Stomach (tissue), 19 donors: Measurements from ENCODE around the gene DHTKD1. TPM values are rescaled to one million over a fixed set of nuclear protein-coding genes. Genes with fewer than 3 reads are reported as not detected.

Source experiments
- DNase-seq, 2 donors: peaks; one replicate each; pipeline versions ENCODE4 v3.0.0 to v3.0.0-alpha.2; 2013 to 2019
- H3K27ac ChIP-seq, 5 donors: fragments of 200-600 bp in 4 of 5; sonication (generic) in 4 of 5; one replicate each; pipeline ENCODE4 v1.5.1; 2013 to 2019; ENCODE audit warnings: mild to moderate bottlenecking in 1 of 5, moderate library complexity in 1 of 5
- H3K27me3 ChIP-seq, 3 donors: fragments of 200-600 bp; sonication (generic); one replicate each; pipeline ENCODE4 v1.5.1; 2017 to 2019; ENCODE audit warnings: mixed run types in 1 of 3
- H3K36me3 ChIP-seq, 4 donors: fragments of 200-600 bp; sonication (generic); 1 replicate in 3 of 4; 2 replicates in 1 of 4; pipeline ENCODE4 v1.5.1; 2016 to 2019
- H3K4me1 ChIP-seq, 4 donors: fragments of 200-600 bp; sonication (generic); one replicate each; pipeline ENCODE4 v1.5.1; 2016 to 2019
- H3K4me3 ChIP-seq, 4 donors: fragments of 200-600 bp; sonication (generic) in 3 of 4; one replicate each; pipeline ENCODE4 v1.5.1; 2016 to 2019; ENCODE audit warnings: mild to moderate bottlenecking in 1 of 4
- H3K9me3 ChIP-seq, 4 donors: fragments of 200-600 bp; sonication (generic); one replicate each; pipeline ENCODE4 v1.5.1; 2016 to 2019
- EP300 ChIP-seq: sonication (generic); formaldehyde crosslinking; IDR thresholded peaks from one replicate; pipeline ENCODE4 v1.6.1; 2017; ENCODE audit warnings: antibody characterized with exemption
- POLR2A ChIP-seq, 4 donors: fragments of 450-650 bp; IDR thresholded peaks; one replicate each; pipeline ENCODE4 v1.6.1; 2016; ENCODE audit warnings: antibody characterized with exemption in 4 of 4, control low read depth in 2 of 4, mild to moderate bottlenecking in 1 of 4, moderate library complexity in 1 of 4
- POLR2AphosphoS5 ChIP-seq, 3 donors: sonication (generic); formaldehyde crosslinking; IDR thresholded peaks; one replicate each; pipeline ENCODE4 v1.6.1; 2016; ENCODE audit warnings: antibody characterized with exemption in 3 of 3
- whole genome bisulfite sequencing, 5 donors: extraction: QIAGEN DNeasy Blood & Tissue Kit in 3 of 5; methylation state at CpG; one replicate each; pipeline versions ENCODE4 v1.1.5 to v1.1.7; 2013 to 2018; 5-methylcytosine and 5-hydroxymethylcytosine counted together
- intact Hi-C: fragments of 100-400 bp; cut with DNase I; formaldehyde crosslinking; loops from one replicate; pipeline ENCODE4 v1.15.1; 2023; ENCODE audit warnings: low total_unique reads
- long read RNA-seq, 10 donors: transcript quantifications; one replicate each; lab custom pipeline, GENCODE V29; 2026
- polyA plus RNA-seq, 3 donors: library from polyadenylated mRNA; stranded (reverse); fragments of 200-250 nt; gene quantifications; one replicate each; pipeline ENCODE4 v1.2.3, GENCODE V29; 2013
- total RNA-seq, 5 donors: library from RNA; depleted of rRNA; stranded (reverse); fragments of >200 nt; gene quantifications; one replicate each; pipeline versions ENCODE4 v1.1.0 to v1.2.3, GENCODE V29; 2014 to 2016
- TF ChIP-seq, protein P1 (sequence below), 7 experiments: fragments of 450-650 bp in 4 of 7; fragments of 200-600 bp in 3 of 7; sonication (generic) in 3 of 7; IDR thresholded peaks; one replicate each; pipeline ENCODE4 v1.5.1; 2016 to 2019; ENCODE audit warnings: antibody characterized with exemption in 7 of 7, control low read depth in 2 of 7, mild to moderate bottlenecking in 1 of 7
- donor health status: healthy with polysubstance abuse.
- donor health status: Bipolar disorder and iron deficiency.
- donor health status: healthy.

DHTKD1 gene, protein sequence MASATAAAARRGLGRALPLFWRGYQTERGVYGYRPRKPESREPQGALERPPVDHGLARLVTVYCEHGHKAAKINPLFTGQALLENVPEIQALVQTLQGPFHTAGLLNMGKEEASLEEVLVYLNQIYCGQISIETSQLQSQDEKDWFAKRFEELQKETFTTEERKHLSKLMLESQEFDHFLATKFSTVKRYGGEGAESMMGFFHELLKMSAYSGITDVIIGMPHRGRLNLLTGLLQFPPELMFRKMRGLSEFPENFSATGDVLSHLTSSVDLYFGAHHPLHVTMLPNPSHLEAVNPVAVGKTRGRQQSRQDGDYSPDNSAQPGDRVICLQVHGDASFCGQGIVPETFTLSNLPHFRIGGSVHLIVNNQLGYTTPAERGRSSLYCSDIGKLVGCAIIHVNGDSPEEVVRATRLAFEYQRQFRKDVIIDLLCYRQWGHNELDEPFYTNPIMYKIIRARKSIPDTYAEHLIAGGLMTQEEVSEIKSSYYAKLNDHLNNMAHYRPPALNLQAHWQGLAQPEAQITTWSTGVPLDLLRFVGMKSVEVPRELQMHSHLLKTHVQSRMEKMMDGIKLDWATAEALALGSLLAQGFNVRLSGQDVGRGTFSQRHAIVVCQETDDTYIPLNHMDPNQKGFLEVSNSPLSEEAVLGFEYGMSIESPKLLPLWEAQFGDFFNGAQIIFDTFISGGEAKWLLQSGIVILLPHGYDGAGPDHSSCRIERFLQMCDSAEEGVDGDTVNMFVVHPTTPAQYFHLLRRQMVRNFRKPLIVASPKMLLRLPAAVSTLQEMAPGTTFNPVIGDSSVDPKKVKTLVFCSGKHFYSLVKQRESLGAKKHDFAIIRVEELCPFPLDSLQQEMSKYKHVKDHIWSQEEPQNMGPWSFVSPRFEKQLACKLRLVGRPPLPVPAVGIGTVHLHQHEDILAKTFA
- total RNA-seq (10 to 100 TPM in 3 of 5 donors, 1 to 10 TPM in 2; 6.4 to 98.2 (median 19.0) TPM), polyA plus RNA-seq (1 to 10 TPM; 7.1 to 9.8 (median 7.7) TPM)
- long read RNA-seq, donor 1, full-length matches to known transcripts: 2 of 2 reads
- long read RNA-seq, donor 1, partial matches to known transcripts: 0 of 2 reads
- long read RNA-seq, donor 1, other reads (novel, unspliced or antisense): 0 of 2 reads
- long read RNA-seq, donor 2, full-length matches to known transcripts: 2 of 2 reads
- long read RNA-seq, donor 2, partial matches to known transcripts: 0 of 2 reads
- long read RNA-seq, donor 2, other reads (novel, unspliced or antisense): 0 of 2 reads
- long read RNA-seq, donor 3: 0 reads
- long read RNA-seq, donor 4: 0 reads
- long read RNA-seq, donor 5: 0 reads
- long read RNA-seq, donor 6, full-length matches to known transcripts: 5 of 5 reads
- long read RNA-seq, donor 6, partial matches to known transcripts: 0 of 5 reads
- long read RNA-seq, donor 6, other reads (novel, unspliced or antisense): 0 of 5 reads
- long read RNA-seq, donor 7, partial matches to known transcripts: 0 of 1 reads
- long read RNA-seq, donor 7, other reads (novel, unspliced or antisense): 0 of 1 reads
- long read RNA-seq, donor 8, full-length matches to known transcripts: 2 of 2 reads
- long read RNA-seq, donor 8, partial matches to known transcripts: 0 of 2 reads
- long read RNA-seq, donor 8, other reads (novel, unspliced or antisense): 0 of 2 reads
- long read RNA-seq, donor 9, partial matches to known transcripts: 0 of 1 reads
- long read RNA-seq, donor 9, other reads (novel, unspliced or antisense): 0 of 1 reads
- long read RNA-seq, donor 10, full-length matches to known transcripts: 1 of 1 reads
- long read RNA-seq, donor 10, partial matches to known transcripts: 0 of 1 reads
- long read RNA-seq, donor 10, other reads (novel, unspliced or antisense): 0 of 1 reads

DNA sequence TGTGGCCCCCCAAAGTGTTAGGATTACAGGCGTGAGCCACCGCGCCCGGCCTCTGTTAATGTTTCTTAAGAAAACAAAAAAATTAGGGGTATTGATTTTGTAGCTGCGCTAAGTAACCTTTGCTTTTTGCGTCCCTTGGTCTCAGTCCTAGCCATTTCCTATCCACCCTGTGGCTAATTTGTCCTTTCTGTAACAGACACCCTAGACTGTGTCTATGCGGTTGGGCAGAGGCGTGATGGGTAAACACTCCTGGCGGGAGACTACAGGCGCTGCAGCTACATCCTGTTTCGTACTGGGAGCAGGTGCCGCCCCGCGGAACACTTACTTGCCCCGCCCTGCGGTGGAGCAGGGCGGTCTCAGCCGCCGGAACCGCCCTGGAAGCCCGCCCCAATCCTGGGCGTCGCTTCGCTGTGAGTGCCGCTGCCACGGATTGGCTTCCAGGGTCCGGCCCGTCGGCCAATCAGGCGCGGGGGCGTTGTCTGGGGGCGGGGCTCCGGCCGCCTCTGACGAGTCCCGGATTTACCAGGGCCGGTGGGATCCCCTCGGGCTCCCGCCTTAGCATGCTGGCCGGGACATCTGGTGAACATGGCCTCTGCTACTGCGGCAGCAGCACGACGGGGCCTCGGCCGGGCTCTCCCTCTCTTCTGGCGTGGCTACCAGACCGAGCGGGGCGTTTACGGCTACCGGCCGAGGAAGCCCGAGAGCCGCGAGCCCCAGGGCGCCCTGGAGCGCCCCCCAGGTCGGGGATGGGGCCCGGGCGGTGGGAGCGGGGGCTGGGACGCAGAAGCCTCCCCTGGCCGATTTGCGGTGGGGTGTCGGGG lies at the start of gene DHTKD1:
TSS of gene DHTKD1 (plus strand) at position 506 of the 821 bp plus-strand sequence. CDS start at position 586, 80 bp downstream.
- DNase-seq: peak; percentile 99
- TF ChIP-seq POLR2AphosphoS5 (IDR thresholded peaks at IDR 0.05) (peak; percentile 75 to 94 (median 83)), POLR2A (IDR thresholded peaks at IDR 0.05) (no peak), EP300 (no peak)
- TF ChIP-seq, protein P1, sequence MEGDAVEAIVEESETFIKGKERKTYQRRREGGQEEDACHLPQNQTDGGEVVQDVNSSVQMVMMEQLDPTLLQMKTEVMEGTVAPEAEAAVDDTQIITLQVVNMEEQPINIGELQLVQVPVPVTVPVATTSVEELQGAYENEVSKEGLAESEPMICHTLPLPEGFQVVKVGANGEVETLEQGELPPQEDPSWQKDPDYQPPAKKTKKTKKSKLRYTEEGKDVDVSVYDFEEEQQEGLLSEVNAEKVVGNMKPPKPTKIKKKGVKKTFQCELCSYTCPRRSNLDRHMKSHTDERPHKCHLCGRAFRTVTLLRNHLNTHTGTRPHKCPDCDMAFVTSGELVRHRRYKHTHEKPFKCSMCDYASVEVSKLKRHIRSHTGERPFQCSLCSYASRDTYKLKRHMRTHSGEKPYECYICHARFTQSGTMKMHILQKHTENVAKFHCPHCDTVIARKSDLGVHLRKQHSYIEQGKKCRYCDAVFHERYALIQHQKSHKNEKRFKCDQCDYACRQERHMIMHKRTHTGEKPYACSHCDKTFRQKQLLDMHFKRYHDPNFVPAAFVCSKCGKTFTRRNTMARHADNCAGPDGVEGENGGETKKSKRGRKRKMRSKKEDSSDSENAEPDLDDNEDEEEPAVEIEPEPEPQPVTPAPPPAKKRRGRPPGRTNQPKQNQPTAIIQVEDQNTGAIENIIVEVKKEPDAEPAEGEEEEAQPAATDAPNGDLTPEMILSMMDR (IDR thresholded peaks at IDR 0.05): peak in 5 of 7 experiments; percentile 43 to 57 (median 53)
- peak within 1 kb of the TSS; percentile 86 to 97 (median 88) for H3K4me3 ChIP-seq
- no peaks in the 10 kb centered on the region for H3K27me3 ChIP-seq
- H3K4me1 ChIP-seq: peaks cover 0 to 34% (median 23%) of the 10 kb centered on the region in 4 donors
- 1 to 6% (median 4%) methylated on average over 19 to 66 of the region's 66 CpGs for WGBS, 5 donors
- peak within 1 kb of the TSS; percentile 88 to 92 (median 90) for H3K27ac ChIP-seq
- no peaks in the 10 kb centered on the region for H3K9me3 ChIP-seq
- H3K36me3 ChIP-seq: no peaks in the 10 kb centered on the region
- intact Hi-C loops: no loop called here

DNA sequence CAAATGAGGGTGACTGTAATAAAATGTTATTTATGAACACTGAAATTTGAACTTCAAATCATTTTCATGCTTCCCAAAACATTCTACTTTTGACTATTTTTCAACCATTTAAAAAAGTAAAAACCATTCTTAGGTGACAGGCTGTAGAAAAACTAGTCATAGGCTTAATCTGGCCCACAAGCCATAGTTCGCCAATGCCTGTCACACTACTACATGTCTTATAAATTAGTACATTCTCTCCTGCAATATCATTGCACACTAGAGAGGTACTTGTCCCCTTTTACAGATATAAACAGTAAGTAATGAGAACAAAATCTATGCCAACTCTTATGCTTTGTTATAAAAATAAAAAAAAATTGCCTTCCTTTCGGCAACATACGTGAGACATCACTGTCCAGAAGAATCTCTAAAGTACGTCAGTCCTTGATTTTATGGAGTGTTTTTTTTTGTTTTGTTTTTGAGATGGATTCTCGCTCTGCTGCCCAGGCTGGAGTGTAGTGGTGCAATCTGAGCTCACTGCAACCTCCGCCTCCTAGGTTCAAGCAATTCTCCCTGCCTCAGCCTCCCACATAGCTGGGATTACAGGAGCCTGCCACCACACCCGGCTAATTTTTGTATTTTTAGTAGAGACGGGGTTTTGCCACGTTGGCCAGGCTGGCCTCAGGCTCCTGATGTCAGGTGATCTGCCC lies 49.3 kb upstream of the DHTKD1 start:
- no peaks in the 10 kb centered on the region for H3K27me3 ChIP-seq
- intact Hi-C loops: no loop called here
- no peak overlapping the region for H3K4me3 ChIP-seq
- 85 to 94% (median 86%) methylated on average over 9 of the region's 9 CpGs for WGBS, 5 donors
- peaks cover 4 to 12% (median 8%) of the 10 kb centered on the region in 4 donors for H3K36me3 ChIP-seq
- no peak for DNase-seq
- no peak for TF ChIP-seq POLR2A (IDR thresholded peaks at IDR 0.05)
- TF ChIP-seq EP300: no peak
- no peak for TF ChIP-seq POLR2AphosphoS5 (IDR thresholded peaks at IDR 0.05)
- TF ChIP-seq, protein P1 (IDR thresholded peaks at IDR 0.05): no peak
- H3K27ac ChIP-seq: no peak overlapping the region
- H3K4me1 ChIP-seq: peaks cover 4 to 44% (median 28%) of the 10 kb centered on the region in 4 donors
- H3K9me3 ChIP-seq: no peaks in the 10 kb centered on the region

DNA sequence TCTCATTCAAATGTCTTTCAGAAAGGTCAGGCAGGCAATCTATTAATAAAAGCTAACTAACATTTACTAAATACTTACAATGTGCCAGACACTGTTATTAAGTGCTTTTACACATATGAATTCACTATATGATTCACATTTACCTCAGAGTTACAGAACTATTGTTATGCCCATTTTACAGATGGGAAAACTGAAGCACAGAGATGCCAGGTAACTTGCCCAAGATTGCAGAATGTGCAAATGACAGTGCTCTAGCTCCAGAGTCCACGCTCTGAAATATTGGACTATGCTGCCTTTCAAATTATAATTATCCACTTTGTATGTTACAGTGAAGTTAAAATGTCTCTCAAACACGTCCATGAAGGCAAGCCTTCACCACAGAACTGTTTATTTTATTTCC lies 48.2 kb upstream of the DHTKD1 start:
- TF ChIP-seq, protein P1 (IDR thresholded peaks at IDR 0.05): no peak
- TF ChIP-seq POLR2A (IDR thresholded peaks at IDR 0.05) (no peak), POLR2AphosphoS5 (IDR thresholded peaks at IDR 0.05) (no peak), EP300 (no peak)
- Histone ChIP-seq H3K27ac (no peak overlapping the region), H3K4me1 (peaks cover 4 to 44% (median 28%) of the 10 kb centered on the region in 4 donors), H3K27me3 (no peaks in the 10 kb centered on the region), H3K36me3 (peaks cover 4 to 12% (median 12%) of the 10 kb centered on the region in 4 donors), H3K4me3 (no peak overlapping the region), H3K9me3 (no peaks in the 10 kb centered on the region)
- no peak for DNase-seq
- intact Hi-C loops: no loop called here
- 85 to 88% (median 86%) methylated on average over 2 of the region's 2 CpGs for WGBS, 5 donors
